ENCODE measurements around the gene EXOC2. TPM values are rescaled to one million over a fixed set of nuclear protein-coding genes. Genes with fewer than 3 reads are reported as not detected.

EXOC2 gene
- total RNA-seq, 4 donors from 2014 or later = 7.6 to 22.5 (median 20.2) TPM

DNA sequence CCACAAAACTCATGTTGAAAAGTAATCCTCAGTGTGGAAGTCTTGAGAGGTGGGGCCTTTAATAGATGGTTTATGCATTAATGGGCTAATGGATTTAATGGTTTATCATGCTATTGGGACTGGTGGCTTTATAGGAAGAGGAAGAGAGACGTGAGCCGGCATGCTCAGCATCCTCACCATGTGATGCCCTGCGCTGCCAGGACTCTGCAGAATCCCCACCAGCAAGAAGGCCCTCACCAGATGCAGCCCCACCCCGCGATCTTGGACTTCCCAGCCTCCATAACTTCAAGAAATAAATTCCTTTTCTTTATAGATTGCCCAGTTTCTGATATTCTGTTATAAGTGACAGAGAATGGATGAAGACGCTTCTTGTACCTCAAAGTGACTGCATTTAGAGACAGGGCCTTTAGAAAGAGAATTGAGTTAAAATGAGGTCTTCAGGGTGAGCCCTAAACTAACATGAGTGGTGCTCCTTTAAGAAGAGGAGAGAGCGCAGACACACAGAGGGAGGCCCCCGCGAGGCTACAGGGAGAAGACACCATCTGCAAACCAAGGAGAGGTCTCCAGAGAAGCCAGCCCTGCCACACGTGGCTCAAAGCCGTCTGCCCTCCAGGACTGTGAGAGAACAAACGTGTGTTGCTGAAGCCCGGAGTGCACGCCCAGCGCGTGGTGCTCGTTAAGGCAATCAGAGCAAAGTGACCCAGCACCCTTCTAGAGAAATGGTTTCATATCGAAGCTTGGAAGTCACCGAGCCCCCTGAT, 244.5 kb downstream of the EXOC2 start:
- Histone ChIP-seq H3K36me3 (no peaks in the 10 kb centered on the region), H3K9me3 (no peaks in the 10 kb centered on the region), H3K27ac (no peak overlapping the region), H3K4me1 (no peaks in the 10 kb centered on the region), H3K27me3 (no peaks in the 10 kb centered on the region), H3K4me3 (no peak overlapping the region)
- 85 to 100% methylated on average over 1 to 19 of the region's 19 CpGs for WGBS, 2 donors (ENCODE audit: low coverage in 1 of 2)
- in situ Hi-C loops (cut with MboI; ENCODE audit: low pct_ligation_motif_present in 1 of 4, low pct_unique_long_range_greater_than_20kb in 1 of 4, low sequenced_read_pairs in 3 of 4) (no loop called here), intact Hi-C loops (cut with DNase I; ENCODE audit: low total_unique reads) (no loop called here)
- TF ChIP-seq POLR2AphosphoS5 (IDR thresholded peaks at IDR 0.05) (no peak), EP300 (IDR thresholded peaks at IDR 0.05; ENCODE audit: low read depth) (no peak), POLR2A (IDR thresholded peaks at IDR 0.05) (no peak)
- TF ChIP-seq, protein P1, sequence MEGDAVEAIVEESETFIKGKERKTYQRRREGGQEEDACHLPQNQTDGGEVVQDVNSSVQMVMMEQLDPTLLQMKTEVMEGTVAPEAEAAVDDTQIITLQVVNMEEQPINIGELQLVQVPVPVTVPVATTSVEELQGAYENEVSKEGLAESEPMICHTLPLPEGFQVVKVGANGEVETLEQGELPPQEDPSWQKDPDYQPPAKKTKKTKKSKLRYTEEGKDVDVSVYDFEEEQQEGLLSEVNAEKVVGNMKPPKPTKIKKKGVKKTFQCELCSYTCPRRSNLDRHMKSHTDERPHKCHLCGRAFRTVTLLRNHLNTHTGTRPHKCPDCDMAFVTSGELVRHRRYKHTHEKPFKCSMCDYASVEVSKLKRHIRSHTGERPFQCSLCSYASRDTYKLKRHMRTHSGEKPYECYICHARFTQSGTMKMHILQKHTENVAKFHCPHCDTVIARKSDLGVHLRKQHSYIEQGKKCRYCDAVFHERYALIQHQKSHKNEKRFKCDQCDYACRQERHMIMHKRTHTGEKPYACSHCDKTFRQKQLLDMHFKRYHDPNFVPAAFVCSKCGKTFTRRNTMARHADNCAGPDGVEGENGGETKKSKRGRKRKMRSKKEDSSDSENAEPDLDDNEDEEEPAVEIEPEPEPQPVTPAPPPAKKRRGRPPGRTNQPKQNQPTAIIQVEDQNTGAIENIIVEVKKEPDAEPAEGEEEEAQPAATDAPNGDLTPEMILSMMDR (IDR thresholded peaks at IDR 0.05) = no peak
- no peak for DNase-seq

DNA sequence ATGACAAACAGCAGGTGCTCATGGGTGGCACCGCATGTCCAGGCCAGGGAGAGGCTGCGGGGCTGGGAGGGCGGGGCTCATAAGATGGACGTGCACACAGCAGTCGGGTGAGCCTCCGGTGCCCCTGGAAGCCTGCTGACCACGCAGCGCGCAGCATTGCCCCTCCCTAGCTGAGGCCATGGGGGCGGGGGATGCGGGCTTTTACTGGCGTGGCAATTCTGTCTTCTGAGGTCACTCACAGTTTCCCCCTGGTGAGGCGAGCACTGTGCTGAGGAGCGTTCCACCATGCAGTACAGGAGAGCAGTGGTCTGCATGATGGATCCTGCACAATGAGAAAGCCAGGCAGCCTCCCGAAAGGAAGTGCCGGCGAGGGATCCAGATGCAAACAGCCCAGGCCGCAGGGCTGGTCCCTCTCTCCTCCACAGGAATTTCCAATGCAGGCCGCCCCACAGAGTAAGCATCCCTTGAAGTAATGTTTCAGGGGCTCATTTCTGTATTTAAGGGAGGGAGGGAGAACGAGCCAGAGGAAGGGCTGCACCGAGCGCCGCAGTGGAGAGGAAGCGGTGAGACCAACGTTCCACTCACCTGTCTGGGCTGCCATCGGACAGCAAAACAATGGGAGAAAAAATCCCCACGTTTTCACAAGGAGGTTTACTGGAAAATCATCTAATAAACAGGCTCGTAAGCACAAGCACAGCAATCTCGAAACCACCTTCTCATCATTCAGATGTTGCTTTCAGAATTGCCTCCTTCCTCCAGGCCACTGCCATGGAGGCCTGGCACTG, 245.4 kb downstream of the EXOC2 start:
- Histone ChIP-seq H3K27me3 (no peaks in the 10 kb centered on the region), H3K4me1 (no peaks in the 10 kb centered on the region), H3K9me3 (no peaks in the 10 kb centered on the region), H3K4me3 (peak overlapping the region in 1 of 4 donors; percentile 9), H3K36me3 (no peaks in the 10 kb centered on the region), H3K27ac (no peak overlapping the region)
- in situ Hi-C loops (cut with MboI; ENCODE audit: low pct_ligation_motif_present in 1 of 4, low pct_unique_long_range_greater_than_20kb in 1 of 4, low sequenced_read_pairs in 3 of 4) (no loop called here), intact Hi-C loops (cut with DNase I; ENCODE audit: low total_unique reads) (no loop called here)
- TF ChIP-seq POLR2AphosphoS5 (IDR thresholded peaks at IDR 0.05) (no peak), EP300 (IDR thresholded peaks at IDR 0.05; ENCODE audit: low read depth) (no peak), POLR2A (IDR thresholded peaks at IDR 0.05) (no peak)
- TF ChIP-seq, protein P1 (IDR thresholded peaks at IDR 0.05) = no peak
- 63 to 65% methylated on average over 4 to 28 of the region's 29 CpGs for WGBS, 2 donors (ENCODE audit: low coverage in 1 of 2)
- DNase-seq = no peak

DNA sequence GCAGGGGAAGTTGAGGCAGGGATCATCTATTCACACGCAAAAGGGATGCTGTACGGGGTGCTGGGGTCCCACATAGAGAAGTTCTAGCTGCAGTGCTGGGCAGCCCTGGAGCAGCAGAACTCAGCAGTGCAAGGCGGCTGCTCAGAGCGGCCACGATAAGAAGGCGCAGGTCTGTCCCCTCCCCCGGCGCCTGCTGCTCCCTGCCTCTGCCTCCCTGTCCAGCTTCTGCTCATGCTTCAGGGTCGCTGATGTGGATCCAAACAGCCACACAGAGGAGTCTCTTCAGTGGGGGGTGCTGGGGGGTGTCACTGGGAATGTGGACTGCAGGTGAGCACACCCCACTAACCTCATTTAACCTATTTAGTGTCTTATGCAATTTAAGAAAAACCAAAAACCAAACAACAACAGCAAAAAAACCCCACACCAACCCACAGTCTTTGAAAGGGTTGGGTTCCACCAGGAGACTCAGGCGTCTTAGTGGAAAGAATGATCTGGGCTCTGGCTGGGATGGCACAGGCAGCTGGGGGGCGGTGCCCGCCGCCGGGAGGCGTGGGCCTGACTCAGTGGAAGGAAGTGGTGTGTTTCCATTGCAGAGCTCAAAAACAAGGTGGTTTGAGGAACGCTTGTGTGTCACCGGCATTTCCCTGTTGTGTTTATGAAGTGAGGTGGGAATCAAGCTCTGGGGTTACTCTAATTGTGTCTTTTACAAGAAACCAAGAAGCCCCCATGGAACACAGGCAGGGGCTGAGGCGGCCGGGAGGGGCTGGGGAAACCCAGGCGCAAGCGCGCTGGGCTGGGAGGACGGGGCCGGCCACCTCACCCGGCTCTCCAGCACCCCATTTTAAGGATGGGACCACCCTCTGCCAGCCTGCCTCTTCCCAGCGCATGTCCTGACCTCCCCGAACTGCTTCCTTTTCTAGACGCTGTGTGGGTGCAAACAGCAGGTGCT, 246.2 kb downstream of the EXOC2 start:
- no peaks in the 10 kb centered on the region for H3K36me3 ChIP-seq
- H3K9me3 ChIP-seq = no peaks in the 10 kb centered on the region
- H3K4me3 ChIP-seq = peak overlapping the region in 1 of 4 donors; percentile 9
- TF ChIP-seq, protein P1 (IDR thresholded peaks at IDR 0.05) = no peak
- TF ChIP-seq POLR2AphosphoS5 (IDR thresholded peaks at IDR 0.05) (no peak), POLR2A (IDR thresholded peaks at IDR 0.05) (no peak), EP300 (IDR thresholded peaks at IDR 0.05; ENCODE audit: low read depth) (no peak)
- no peak overlapping the region for H3K27ac ChIP-seq
- no peaks in the 10 kb centered on the region for H3K27me3 ChIP-seq
- H3K4me1 ChIP-seq = no peaks in the 10 kb centered on the region
- in situ Hi-C loops (cut with MboI; ENCODE audit: low pct_ligation_motif_present in 1 of 4, low pct_unique_long_range_greater_than_20kb in 1 of 4, low sequenced_read_pairs in 3 of 4) = no loop called here
- peak; percentile 35 for DNase-seq
- WGBS, 2 donors (ENCODE audit: low coverage in 1 of 2) = 78 to 95% methylated on average over 7 to 28 of the region's 28 CpGs
- intact Hi-C loops (cut with DNase I; ENCODE audit: low total_unique reads) = no loop called here

All from transverse colon (tissue), 4 donors.